ENCODE measurements around the gene RAD51B. TPM values are rescaled to one million over a fixed set of nuclear protein-coding genes. Genes with fewer than 3 reads are reported as not detected.
A peak's percentile ranks its signal among the peaks of the same experiment; 100 is the strongest.

Gene RAD51B
- total RNA-seq, 4 donors from 2014 or later = 5.0 to 31.8 (median 20.6) TPM

DNA sequence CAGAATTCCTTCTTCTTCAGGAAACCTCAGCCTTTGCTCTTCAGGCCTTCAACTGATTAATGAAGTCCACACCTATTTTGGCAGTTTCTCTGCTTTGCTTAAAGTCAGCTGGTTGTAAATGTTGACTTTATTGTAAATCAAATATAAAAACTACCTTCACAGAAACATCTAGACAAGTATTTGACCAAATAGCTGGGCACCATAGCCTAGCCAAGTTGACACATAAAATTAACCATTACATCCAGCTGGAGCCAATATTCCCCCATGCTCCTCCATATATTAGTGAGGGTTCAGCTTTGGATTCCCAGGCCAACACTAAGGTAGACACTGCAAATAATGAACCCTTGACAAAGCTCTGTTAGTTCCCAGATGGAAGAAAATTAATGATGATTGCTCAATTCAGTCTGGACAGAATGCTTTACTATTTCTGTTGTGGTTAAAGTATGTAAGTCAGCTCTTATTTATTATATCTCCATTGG, 847.8 kb downstream of the RAD51B start:
- in situ Hi-C loops (cut with MboI; ENCODE audit: low pct_ligation_motif_present in 1 of 4, low pct_unique_long_range_greater_than_20kb in 1 of 4, low sequenced_read_pairs in 3 of 4) = no loop called here
- Histone ChIP-seq H3K9me3 (no peaks in the 10 kb centered on the region), H3K4me3 (no peak overlapping the region), H3K4me1 (peaks cover 24 to 66% (median 34%) of the 10 kb centered on the region in 4 donors), H3K27me3 (no peaks in the 10 kb centered on the region), H3K36me3 (no peaks in the 10 kb centered on the region), H3K27ac (peak overlapping the region; percentile 59 to 84 (median 75))
- no peak for TF ChIP-seq POLR2A (IDR thresholded peaks at IDR 0.05)
- peak; percentile 28 to 58 (median 47) for TF ChIP-seq POLR2AphosphoS5 (IDR thresholded peaks at IDR 0.05)
- DNase-seq = no peak
- intact Hi-C loops (cut with DNase I; ENCODE audit: low total_unique reads) = loop anchor here (5.0 to 10.0 kb wide), 2 partner anchors 115 to 423 kb away; no protein-coding TSS in a partner anchor

- H3K27me3 ChIP-seq = no peaks in the 10 kb centered on the region
- no peaks in the 10 kb centered on the region for H3K9me3 ChIP-seq
- no peak overlapping the region for H3K4me3 ChIP-seq
- WGBS, 2 donors (ENCODE audit: low coverage in 1 of 2) = 91% methylated on average over 4 of the region's 4 CpGs; no CpG with 5 or more reads in 1 of the 2 donors
- DNase-seq = no peak
- in situ Hi-C loops (cut with MboI; ENCODE audit: low pct_ligation_motif_present in 1 of 4, low pct_unique_long_range_greater_than_20kb in 1 of 4, low sequenced_read_pairs in 3 of 4) = no loop called here
- intact Hi-C loops (cut with DNase I; ENCODE audit: low total_unique reads) = loop anchor here (5.0 to 10.0 kb wide), 2 partner anchors 114 to 423 kb away; no protein-coding TSS in a partner anchor
- H3K4me1 ChIP-seq = peaks cover 28 to 72% (median 37%) of the 10 kb centered on the region in 4 donors
- no peaks in the 10 kb centered on the region for H3K36me3 ChIP-seq
- H3K27ac ChIP-seq = peak overlapping the region; percentile 59 to 84 (median 75)
- TF ChIP-seq EP300 (IDR thresholded peaks at IDR 0.05; ENCODE audit: low read depth) (no peak), POLR2AphosphoS5 (IDR thresholded peaks at IDR 0.05) (no peak), POLR2A (IDR thresholded peaks at IDR 0.05) (no peak)
- TF ChIP-seq, protein P1, sequence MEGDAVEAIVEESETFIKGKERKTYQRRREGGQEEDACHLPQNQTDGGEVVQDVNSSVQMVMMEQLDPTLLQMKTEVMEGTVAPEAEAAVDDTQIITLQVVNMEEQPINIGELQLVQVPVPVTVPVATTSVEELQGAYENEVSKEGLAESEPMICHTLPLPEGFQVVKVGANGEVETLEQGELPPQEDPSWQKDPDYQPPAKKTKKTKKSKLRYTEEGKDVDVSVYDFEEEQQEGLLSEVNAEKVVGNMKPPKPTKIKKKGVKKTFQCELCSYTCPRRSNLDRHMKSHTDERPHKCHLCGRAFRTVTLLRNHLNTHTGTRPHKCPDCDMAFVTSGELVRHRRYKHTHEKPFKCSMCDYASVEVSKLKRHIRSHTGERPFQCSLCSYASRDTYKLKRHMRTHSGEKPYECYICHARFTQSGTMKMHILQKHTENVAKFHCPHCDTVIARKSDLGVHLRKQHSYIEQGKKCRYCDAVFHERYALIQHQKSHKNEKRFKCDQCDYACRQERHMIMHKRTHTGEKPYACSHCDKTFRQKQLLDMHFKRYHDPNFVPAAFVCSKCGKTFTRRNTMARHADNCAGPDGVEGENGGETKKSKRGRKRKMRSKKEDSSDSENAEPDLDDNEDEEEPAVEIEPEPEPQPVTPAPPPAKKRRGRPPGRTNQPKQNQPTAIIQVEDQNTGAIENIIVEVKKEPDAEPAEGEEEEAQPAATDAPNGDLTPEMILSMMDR (IDR thresholded peaks at IDR 0.05) = no peak
Observed at GRCh38 chr14:68668028-68668427, 848.4 kb downstream of the RAD51B start.

DNA sequence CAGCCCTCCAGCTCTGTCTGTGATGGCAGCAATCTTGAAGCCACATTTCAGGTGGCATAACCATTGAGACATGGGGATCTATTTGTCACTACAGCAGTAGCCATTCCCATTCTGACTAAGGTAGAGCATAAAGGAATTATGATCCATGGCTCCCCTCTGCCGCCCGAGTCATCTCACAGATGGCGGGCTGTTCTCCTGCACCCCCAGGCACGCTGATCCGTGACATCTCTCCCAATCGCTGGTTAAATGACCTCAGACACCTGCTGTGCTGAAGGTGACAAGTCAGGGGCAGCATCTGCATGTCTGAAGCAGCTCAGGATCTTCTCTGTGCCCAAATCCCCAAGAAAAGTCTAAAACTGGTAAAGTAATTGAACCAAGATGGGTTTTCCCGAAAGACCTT, 849.0 kb downstream of the RAD51B start:
- in situ Hi-C loops (cut with MboI; ENCODE audit: low pct_ligation_motif_present in 1 of 4, low pct_unique_long_range_greater_than_20kb in 1 of 4, low sequenced_read_pairs in 3 of 4) = no loop called here
- Histone ChIP-seq H3K27me3 (no peaks in the 10 kb centered on the region), H3K36me3 (no peaks in the 10 kb centered on the region), H3K4me3 (no peak overlapping the region), H3K4me1 (peaks cover 28 to 72% (median 37%) of the 10 kb centered on the region in 4 donors), H3K9me3 (no peaks in the 10 kb centered on the region), H3K27ac (peak overlapping the region; percentile 59 to 84 (median 75))
- WGBS, 2 donors (ENCODE audit: low coverage in 1 of 2) = 89 to 90% methylated on average over 2 to 7 of the region's 7 CpGs
- no peak for DNase-seq
- intact Hi-C loops (cut with DNase I; ENCODE audit: low total_unique reads) = loop anchor here (5.0 to 10.0 kb wide), 2 partner anchors 114 to 424 kb away; no protein-coding TSS in a partner anchor
- no peak for TF ChIP-seq EP300 (IDR thresholded peaks at IDR 0.05; ENCODE audit: low read depth)

- TF ChIP-seq POLR2A (IDR thresholded peaks at IDR 0.05) = no peak
- TF ChIP-seq EP300 (IDR thresholded peaks at IDR 0.05; ENCODE audit: low read depth) = no peak
- TF ChIP-seq, protein P1 (IDR thresholded peaks at IDR 0.05) = no peak
- TF ChIP-seq POLR2AphosphoS5 (IDR thresholded peaks at IDR 0.05) = no peak
- H3K9me3 ChIP-seq = no peaks in the 10 kb centered on the region
- intact Hi-C loops (cut with DNase I; ENCODE audit: low total_unique reads) = loop anchor here (5.0 to 10.0 kb wide), 2 partner anchors 113 to 424 kb away; no protein-coding TSS in a partner anchor
- H3K36me3 ChIP-seq = no peaks in the 10 kb centered on the region
- H3K27me3 ChIP-seq = no peaks in the 10 kb centered on the region
- H3K4me1 ChIP-seq = peaks cover 28 to 71% (median 37%) of the 10 kb centered on the region in 4 donors
- 72 to 73% methylated on average over 2 to 3 of the region's 3 CpGs for WGBS, 2 donors (ENCODE audit: low coverage in 1 of 2)
- peak overlapping the region; percentile 57 to 84 (median 75) for H3K27ac ChIP-seq
- in situ Hi-C loops (cut with MboI; ENCODE audit: low pct_ligation_motif_present in 1 of 4, low pct_unique_long_range_greater_than_20kb in 1 of 4, low sequenced_read_pairs in 3 of 4) = no loop called here
- no peak for DNase-seq
- H3K4me3 ChIP-seq = no peak overlapping the region
Observed at GRCh38 chr14:68669111-68669511, 849.5 kb downstream of the RAD51B start.

DNA sequence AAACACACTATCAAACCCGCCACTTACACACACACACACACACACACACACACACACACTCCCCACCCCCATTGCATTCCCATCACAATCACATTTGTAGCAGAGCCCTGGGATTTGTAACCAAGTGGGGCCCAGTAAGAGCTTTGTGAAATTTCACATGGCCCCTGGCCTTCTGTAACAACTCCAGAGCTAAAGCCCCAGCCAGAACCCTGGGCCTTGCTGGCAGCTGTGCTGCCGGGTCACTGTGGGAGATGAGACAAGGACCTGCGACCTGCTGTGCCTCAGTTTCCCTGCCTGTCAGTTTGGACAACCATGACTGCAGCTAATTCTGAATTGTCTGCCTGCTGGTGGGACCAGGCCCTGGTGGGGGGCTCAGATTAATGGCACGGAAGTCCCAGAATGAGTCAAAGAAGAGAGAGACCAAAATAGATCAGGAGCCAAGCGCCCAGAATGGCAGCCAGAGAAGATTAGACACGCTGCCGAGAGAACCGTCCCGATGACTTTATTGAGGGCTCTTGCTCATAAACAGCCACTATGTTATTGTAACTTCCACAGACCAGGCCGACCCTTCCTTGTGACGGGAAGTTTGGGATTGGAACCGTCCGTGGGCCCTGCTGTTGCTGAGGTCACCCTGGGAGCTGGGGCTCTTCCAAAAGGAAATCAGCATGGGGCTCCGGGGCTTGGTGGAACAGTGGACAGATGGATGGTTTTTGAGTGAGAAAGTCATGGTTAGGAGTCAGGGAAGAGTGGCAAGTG, 850.2 kb downstream of the RAD51B start:
- H3K36me3 ChIP-seq = no peaks in the 10 kb centered on the region
- H3K4me3 ChIP-seq = no peak overlapping the region
- in situ Hi-C loops (cut with MboI; ENCODE audit: low pct_ligation_motif_present in 1 of 4, low pct_unique_long_range_greater_than_20kb in 1 of 4, low sequenced_read_pairs in 3 of 4) = no loop called here

More for the DNA sequence above, 850.2 kb downstream of the RAD51B start:
- no peak for DNase-seq
- 77 to 87% methylated on average over 6 to 14 of the region's 14 CpGs for WGBS, 2 donors (ENCODE audit: low coverage in 1 of 2)
- no peaks in the 10 kb centered on the region for H3K9me3 ChIP-seq
- TF ChIP-seq POLR2AphosphoS5 (IDR thresholded peaks at IDR 0.05) = no peak
- no peak for TF ChIP-seq POLR2A (IDR thresholded peaks at IDR 0.05)
- TF ChIP-seq, protein P1 (IDR thresholded peaks at IDR 0.05) = no peak
- TF ChIP-seq EP300 (IDR thresholded peaks at IDR 0.05; ENCODE audit: low read depth) = no peak
- peaks cover 24 to 65% (median 33%) of the 10 kb centered on the region in 4 donors for H3K4me1 ChIP-seq
- H3K27ac ChIP-seq = peak overlapping the region; percentile 24 to 84 (median 75)
- intact Hi-C loops (cut with DNase I; ENCODE audit: low total_unique reads) = loop anchor here (5.0 to 10.0 kb wide), 2 partner anchors 113 to 425 kb away; no protein-coding TSS in a partner anchor
- no peaks in the 10 kb centered on the region for H3K27me3 ChIP-seq
